H9 (cell line): ENCODE results near the gene MTHFS. TPM values are rescaled to one million over a fixed set of nuclear protein-coding genes. Genes with fewer than 3 reads are reported as not detected.

Experiments
- DNase-seq: peaks from one replicate; pipeline ENCODE4 v3.0.0-alpha.2; 2017
- H2AFZ ChIP-seq: one replicate; pipeline ENCODE4 v1.6.1; 2013; ENCODE audit warnings: mild to moderate bottlenecking, low read length, control low read depth, moderate library complexity
- H2AK5ac ChIP-seq: 2 replicates; pipeline ENCODE4 v1.6.1; 2013; ENCODE audit warnings: low read length, control low read depth, mixed read lengths; ENCODE audit not compliant: insufficient read length
- H2BK120ac ChIP-seq: one replicate; pipeline ENCODE4 v1.6.1; 2013; ENCODE audit warnings: low read depth, mild to moderate bottlenecking, low read length, control low read depth, inconsistent platforms; ENCODE audit not compliant: poor library complexity, severe bottlenecking
- H2BK12ac ChIP-seq: 2 replicates; pipeline ENCODE4 v1.6.1; 2013; ENCODE audit warnings: low read length, control low read depth, mixed read lengths, low read depth; ENCODE audit not compliant: insufficient read length
- H2BK15ac ChIP-seq: 2 replicates; pipeline ENCODE4 v1.6.1; 2013; ENCODE audit warnings: low read depth, low read length, control low read depth
- H2BK20ac ChIP-seq: one replicate; pipeline ENCODE4 v1.6.1; 2013; ENCODE audit warnings: low read depth, mild to moderate bottlenecking, low read length, control low read depth, inconsistent platforms; ENCODE audit not compliant: poor library complexity, severe bottlenecking
- H2BK5ac ChIP-seq: 2 replicates; pipeline ENCODE4 v1.6.1; 2013; ENCODE audit warnings: low read length, control low read depth, mixed read lengths; ENCODE audit not compliant: insufficient read length
- H3K14ac ChIP-seq: 2 replicates; pipeline ENCODE4 v1.6.1; 2013; ENCODE audit warnings: low read length, control low read depth; ENCODE audit not compliant: insufficient read depth
- H3K18ac ChIP-seq: 2 replicates; pipeline ENCODE4 v1.6.1; 2013; ENCODE audit warnings: low read depth, mild to moderate bottlenecking, mixed read lengths, low read length, control low read depth; ENCODE audit not compliant: insufficient read length
- H3K23ac ChIP-seq: 2 replicates; pipeline ENCODE4 v1.6.1; 2013; ENCODE audit warnings: low read length, control low read depth, mixed read lengths, low read depth; ENCODE audit not compliant: insufficient read length
- H3K23me2 ChIP-seq: 2 replicates; pipeline ENCODE4 v1.6.1; 2013; ENCODE audit warnings: low read depth, mild to moderate bottlenecking, mixed read lengths, low read length, control low read depth; ENCODE audit not compliant: insufficient read length, poor library complexity, severe bottlenecking
- H3K27ac ChIP-seq: 2 replicates; pipeline ENCODE4 v1.5.1; 2013; ENCODE audit warnings: low read length, control low read depth, mixed read lengths, low read depth; ENCODE audit not compliant: insufficient read length
- H3K27me3 ChIP-seq: 2 replicates; pipeline ENCODE4 v1.6.1; 2013; ENCODE audit warnings: low read length, control low read depth, inconsistent platforms; ENCODE audit not compliant: insufficient read depth
- H3K4ac ChIP-seq: 2 replicates; pipeline ENCODE4 v1.6.1; 2013; ENCODE audit warnings: low read depth, mild to moderate bottlenecking, control low read depth, inconsistent platforms, low read length, moderate library complexity
- H3K4me1 ChIP-seq: 2 replicates; pipeline ENCODE4 v1.6.1; 2013; ENCODE audit warnings: low read length, control low read depth, inconsistent platforms; ENCODE audit not compliant: insufficient read depth
- H3K4me2 ChIP-seq: 2 replicates; pipeline ENCODE4 v1.6.1; 2013; ENCODE audit warnings: low read length, control low read depth, mixed read lengths; ENCODE audit not compliant: insufficient read length, insufficient read depth
- H3K56ac ChIP-seq: 2 replicates; pipeline ENCODE4 v1.6.1; 2013; ENCODE audit warnings: low read depth, mild to moderate bottlenecking, mixed read lengths, low read length, control low read depth; ENCODE audit not compliant: insufficient read length
- H3K79me1 ChIP-seq: 2 replicates; pipeline ENCODE4 v1.6.1; 2013; ENCODE audit warnings: low read depth, mild to moderate bottlenecking, moderate library complexity, low read length, control low read depth, inconsistent platforms; ENCODE audit not compliant: insufficient read depth, poor library complexity, severe bottlenecking
- H3K79me2 ChIP-seq: 2 replicates; pipeline ENCODE4 v1.6.1; 2013; ENCODE audit warnings: low read length, control low read depth, inconsistent platforms; ENCODE audit not compliant: insufficient read depth
- H3K9ac ChIP-seq: 2 replicates; pipeline ENCODE4 v1.6.1; 2013; ENCODE audit warnings: low read length, control low read depth, mixed read lengths; ENCODE audit not compliant: insufficient read length; ENCODE audit errors: extremely low read depth
- H3K9me3 ChIP-seq: one replicate; pipeline ENCODE4 v1.6.1; 2013; ENCODE audit warnings: low read depth, low read length, inconsistent platforms; ENCODE audit not compliant: control insufficient read depth
- H3T11ph ChIP-seq: one replicate; pipeline ENCODE4 v1.6.1; 2013; ENCODE audit warnings: mild to moderate bottlenecking, low read length, control low read depth, inconsistent platforms
- H4K20me1 ChIP-seq: one replicate; pipeline ENCODE4 v1.6.1; 2013; ENCODE audit not compliant: control insufficient read depth, insufficient read length, insufficient read depth
- H4K5ac ChIP-seq: 2 replicates; pipeline ENCODE4 v1.6.1; 2013; ENCODE audit warnings: low read depth, mild to moderate bottlenecking, mixed read lengths, low read length, control low read depth; ENCODE audit not compliant: insufficient read length
- H4K8ac ChIP-seq: replicated peaks from 2 replicates; pipeline ENCODE4 v1.6.1; 2013; ENCODE audit warnings: low read length, control low read depth, mixed read lengths, low read depth; ENCODE audit not compliant: insufficient read length
- H4K91ac ChIP-seq: 2 replicates; pipeline ENCODE4 v1.6.1; 2013; ENCODE audit warnings: low read depth, mild to moderate bottlenecking, moderate library complexity, mixed read lengths, low read length, control low read depth; ENCODE audit not compliant: insufficient read length
- H3K27ac Mint-ChIP-seq, 3 experiments: 2 replicates in 2 of 3; 3 replicates in 1 of 3; pipeline ENCODE4 v1.8.0; 2020 to 2021; ENCODE audit warnings: mixed read lengths in 3 of 3, mild to moderate bottlenecking in 1 of 3, moderate library complexity in 1 of 3
- H3K27me3 Mint-ChIP-seq: 2 replicates; pipeline ENCODE4 v1.8.0; 2021; ENCODE audit warnings: low read depth, mild to moderate bottlenecking, moderate library complexity, mixed read lengths
- H3K36me3 Mint-ChIP-seq, 3 experiments: 2 replicates in 2 of 3; 3 replicates in 1 of 3; pipeline ENCODE4 v1.8.0; 2020 to 2021; ENCODE audit warnings: low read depth in 3 of 3, mixed read lengths in 3 of 3; ENCODE audit not compliant: insufficient read depth in 1 of 3
- H3K4me1 Mint-ChIP-seq, 2 experiments: 2 replicates each; pipeline ENCODE4 v1.8.0; 2020; ENCODE audit warnings: mixed read lengths in 2 of 2
- H3K4me3 Mint-ChIP-seq, 2 experiments: 2 replicates in 1 of 2; 3 replicates in 1 of 2; pipeline ENCODE4 v1.8.0; 2020 to 2021; ENCODE audit warnings: mild to moderate bottlenecking in 2 of 2, mixed read lengths in 2 of 2, moderate library complexity in 1 of 2
- H3K9me3 Mint-ChIP-seq, 2 experiments: 2 replicates in 1 of 2; 3 replicates in 1 of 2; pipeline ENCODE4 v1.8.0; 2020; ENCODE audit warnings: mild to moderate bottlenecking in 2 of 2, mixed read lengths in 2 of 2, moderate library complexity in 1 of 2
- WGBS: extraction: QIAGEN DNeasy Blood & Tissue Kit; methylation state at CpG from one replicate; pipeline ENCODE4 v1.1.7; 2013; ENCODE audit warnings: missing lambda C conversion rate, low lambda C conversion rate, mixed read lengths; ENCODE audit not compliant: insufficient read length; ENCODE audit errors: extremely low coverage; 5-methylcytosine and 5-hydroxymethylcytosine counted together
- total RNA-seq: library from RNA; stranded (reverse); gene quantifications from 2 replicates; pipeline ENCODE4 v1.2.1, GENCODE V29; 2021
- TF ChIP-seq, protein P1 (sequence below): fragments of 200-600 bp; sonication (generic); conservative IDR thresholded peaks from 3 replicates; pipeline ENCODE4 v1.8.0; 2021; ENCODE audit warnings: antibody characterized with exemption, mild to moderate bottlenecking

MTHFS gene
- total RNA-seq, 1 experiment from 2014 or later = 36.9 TPM

DNA sequence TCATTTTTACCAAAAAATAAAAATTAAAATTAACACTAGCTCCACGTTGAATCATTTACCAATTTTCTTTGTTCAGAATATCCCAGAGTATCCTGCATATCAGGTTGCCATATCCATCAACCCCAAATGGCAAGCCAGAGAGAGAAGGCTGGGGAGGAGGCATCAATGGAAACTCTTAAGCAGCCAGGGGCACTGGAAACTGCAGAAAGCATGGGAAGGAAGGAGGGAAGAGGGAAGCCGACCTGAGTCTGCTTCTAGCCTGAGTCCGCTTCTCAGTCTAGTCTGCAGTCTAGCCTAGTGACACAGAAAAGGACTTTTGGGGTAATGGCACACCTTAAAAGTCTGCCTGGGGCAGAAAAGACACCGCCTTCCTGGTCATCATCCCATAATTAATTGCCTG, 1.6 kb upstream of the MTHFS start:
- Histone ChIP-seq H3K56ac (no peak overlapping the region), H2BK120ac (no peak overlapping the region), H3K27me3 (no peaks in the 10 kb centered on the region), H4K8ac (no peak overlapping the region), H2BK15ac (no peak overlapping the region), H3K79me2 (no peaks in the 10 kb centered on the region; the same call in 1 of the 2 replicates), H3K18ac (no peak overlapping the region), H2BK5ac (no peak overlapping the region), H3K4me1 (no peaks in the 10 kb centered on the region), H2BK20ac (no peak overlapping the region), H3K27ac (no peak overlapping the region), H3K79me1 (no peaks in the 10 kb centered on the region), H3K9ac (no peak overlapping the region), H3K23me2 (peaks cover 7% of the 10 kb centered on the region), H4K20me1 (no peaks in the 10 kb centered on the region), H3T11ph (no peak overlapping the region), H3K9me3 (no peaks in the 10 kb centered on the region), H3K14ac (no peak overlapping the region), H2AFZ (no peak overlapping the region), H2AK5ac (no peak overlapping the region), H3K4me2 (no peak overlapping the region), H3K4ac (no peak overlapping the region), H4K5ac (no peak overlapping the region), H3K23ac (no peak overlapping the region), H4K91ac (no peak overlapping the region), H2BK12ac (no peak overlapping the region)
- WGBS = no CpG with 5 or more reads among the region's 4 CpGs
- Mint-ChIP-seq H3K4me3 (peak overlapping the region in 1 of 2 experiments; percentile 13; a peak in 2 of 5 replicates), H3K36me3 (peaks cover 0 to 8% (median 6%) of the 10 kb centered on the region in 3 experiments; a peak in 5 of 7 replicates), H3K9me3 (no peaks in the 10 kb centered on the region), H3K27me3 (no peaks in the 10 kb centered on the region), H3K4me1 (peaks cover 14 to 17% of the 10 kb centered on the region in 2 experiments), H3K27ac (peak overlapping the region in 1 of 3 experiments; percentile 84; a peak in 1 of 7 replicates)
- TF ChIP-seq, protein P1, sequence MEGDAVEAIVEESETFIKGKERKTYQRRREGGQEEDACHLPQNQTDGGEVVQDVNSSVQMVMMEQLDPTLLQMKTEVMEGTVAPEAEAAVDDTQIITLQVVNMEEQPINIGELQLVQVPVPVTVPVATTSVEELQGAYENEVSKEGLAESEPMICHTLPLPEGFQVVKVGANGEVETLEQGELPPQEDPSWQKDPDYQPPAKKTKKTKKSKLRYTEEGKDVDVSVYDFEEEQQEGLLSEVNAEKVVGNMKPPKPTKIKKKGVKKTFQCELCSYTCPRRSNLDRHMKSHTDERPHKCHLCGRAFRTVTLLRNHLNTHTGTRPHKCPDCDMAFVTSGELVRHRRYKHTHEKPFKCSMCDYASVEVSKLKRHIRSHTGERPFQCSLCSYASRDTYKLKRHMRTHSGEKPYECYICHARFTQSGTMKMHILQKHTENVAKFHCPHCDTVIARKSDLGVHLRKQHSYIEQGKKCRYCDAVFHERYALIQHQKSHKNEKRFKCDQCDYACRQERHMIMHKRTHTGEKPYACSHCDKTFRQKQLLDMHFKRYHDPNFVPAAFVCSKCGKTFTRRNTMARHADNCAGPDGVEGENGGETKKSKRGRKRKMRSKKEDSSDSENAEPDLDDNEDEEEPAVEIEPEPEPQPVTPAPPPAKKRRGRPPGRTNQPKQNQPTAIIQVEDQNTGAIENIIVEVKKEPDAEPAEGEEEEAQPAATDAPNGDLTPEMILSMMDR = no peak
- DNase-seq = no peak
